NCI-H146 (cell line): Measurements from ENCODE around the gene TXNRD2.

Experiments used
- DNase-seq: peaks from one replicate; lab custom pipeline; 2025; lab: John Stamatoyannopoulos, UW

The TXNRD2 gene

DNA sequence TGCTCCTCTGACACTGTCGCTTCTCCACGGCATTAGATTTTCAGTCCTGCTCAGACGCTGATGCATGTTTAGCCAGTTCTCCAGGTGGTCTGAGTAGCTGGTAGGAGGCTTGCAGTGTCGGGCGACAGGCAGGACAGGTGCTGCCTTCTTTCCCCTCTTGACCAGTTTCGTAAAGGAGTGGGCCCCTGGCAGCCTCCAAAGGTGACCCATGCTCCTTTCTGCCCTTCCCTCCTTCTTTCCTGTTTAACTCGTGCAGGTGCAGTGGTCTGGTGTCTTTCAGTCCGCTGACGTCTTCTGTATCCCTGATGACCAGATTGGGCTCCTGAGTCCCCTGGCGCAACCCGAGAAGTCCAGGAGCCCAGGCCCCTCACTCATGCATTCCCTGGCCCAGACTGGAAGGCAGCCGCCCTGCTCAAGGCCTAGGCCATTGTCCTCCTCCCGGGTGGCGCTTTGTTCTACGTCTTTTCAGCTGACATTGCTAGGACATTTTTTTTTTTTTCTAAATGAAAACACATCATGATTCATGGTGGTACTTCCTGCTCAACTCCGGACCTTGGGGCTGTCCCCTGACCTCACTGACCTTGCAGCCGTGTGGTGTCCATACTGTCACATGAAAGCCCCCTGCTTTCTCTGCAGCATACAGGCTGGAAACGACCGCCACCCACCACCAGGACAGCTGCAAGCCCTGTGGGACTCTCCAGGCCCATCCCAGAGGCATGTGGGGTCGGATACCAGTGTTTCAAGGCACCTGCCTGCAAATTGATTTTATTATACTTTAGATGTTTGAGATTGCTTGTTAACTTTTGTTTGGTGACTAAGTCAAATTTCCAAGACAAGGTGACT is 25.5 kb upstream of the TXNRD2 start:
- DNase-seq: no peak

DNA sequence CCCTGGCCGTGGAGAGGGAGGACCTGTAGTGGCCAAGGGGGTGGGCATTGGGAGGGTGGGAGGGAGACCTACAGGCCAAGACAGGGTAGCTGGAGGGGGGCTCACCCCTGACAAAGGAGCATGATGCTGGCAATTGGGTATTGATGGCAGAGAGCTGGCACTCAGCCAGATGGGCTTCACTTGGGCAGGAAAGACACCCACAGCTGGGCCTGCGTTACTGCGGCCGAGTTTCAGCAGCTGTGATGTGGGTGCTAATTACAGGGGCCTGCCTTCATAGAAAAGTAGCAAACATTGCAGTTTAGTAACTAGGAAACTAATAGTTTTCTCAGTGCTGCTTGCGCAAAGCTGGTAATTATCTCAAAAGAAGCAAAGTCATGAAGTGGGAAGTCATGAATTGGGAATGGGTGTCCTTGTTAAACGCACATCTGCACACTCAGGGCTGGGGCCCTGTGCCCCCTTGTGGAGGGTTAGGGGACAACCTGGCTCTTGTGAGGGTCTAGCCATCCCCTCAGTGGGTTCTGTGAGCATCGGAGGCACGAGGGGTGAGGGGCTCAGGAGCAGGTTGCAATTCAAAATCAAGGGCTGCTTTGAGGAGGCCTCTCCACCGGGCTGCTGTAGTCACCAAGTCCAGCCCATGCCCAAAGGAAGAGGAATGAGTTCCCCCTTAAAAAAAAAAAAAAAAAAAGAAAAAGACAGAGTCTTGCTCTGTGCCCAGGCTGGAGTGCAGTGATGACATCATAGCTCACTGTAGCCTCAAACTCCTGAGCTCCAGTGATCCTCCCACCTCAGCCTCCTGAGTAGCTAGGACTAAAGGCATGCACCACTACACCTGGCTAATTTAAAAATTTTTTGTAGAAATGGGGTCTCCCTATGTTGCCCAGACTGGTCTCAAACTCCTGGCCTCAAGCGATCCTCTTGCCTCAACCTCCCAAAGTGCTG is 24.4 kb upstream of the TXNRD2 start:
- no peak for DNase-seq

DNA sequence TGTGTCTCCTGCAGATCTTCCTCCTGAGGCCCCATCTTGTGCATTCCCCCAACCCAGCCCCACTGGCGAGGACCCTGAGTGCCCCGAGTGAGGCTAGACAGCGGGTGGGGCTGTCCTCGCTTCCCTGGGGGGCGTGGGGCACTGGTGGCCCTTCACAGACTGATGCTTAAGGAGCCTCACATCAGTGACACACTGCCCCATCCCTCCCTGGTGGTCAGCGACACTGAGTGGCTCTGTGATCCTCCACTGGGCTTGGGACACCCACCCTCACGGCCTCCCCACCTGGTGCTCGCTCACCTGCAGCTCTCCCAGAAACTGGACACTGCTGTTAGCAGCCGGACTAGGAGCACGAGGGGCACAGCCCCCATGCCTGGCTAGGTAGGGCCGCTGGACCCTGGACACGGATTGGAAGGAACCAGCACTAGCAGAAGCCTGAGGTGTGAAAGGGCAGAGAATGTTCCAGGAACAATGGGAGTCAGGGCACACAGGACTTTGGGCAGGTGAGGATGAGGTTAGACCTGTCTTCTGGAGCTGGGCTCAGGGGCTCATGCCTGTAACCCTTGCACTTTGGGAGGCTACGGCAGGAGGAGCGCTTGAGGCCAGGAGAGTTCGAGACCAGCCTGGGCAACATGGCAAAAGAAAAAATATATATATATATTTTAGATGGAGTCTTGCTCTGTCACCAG is 23.2 kb upstream of the TXNRD2 start:
- no peak for DNase-seq

DNA sequence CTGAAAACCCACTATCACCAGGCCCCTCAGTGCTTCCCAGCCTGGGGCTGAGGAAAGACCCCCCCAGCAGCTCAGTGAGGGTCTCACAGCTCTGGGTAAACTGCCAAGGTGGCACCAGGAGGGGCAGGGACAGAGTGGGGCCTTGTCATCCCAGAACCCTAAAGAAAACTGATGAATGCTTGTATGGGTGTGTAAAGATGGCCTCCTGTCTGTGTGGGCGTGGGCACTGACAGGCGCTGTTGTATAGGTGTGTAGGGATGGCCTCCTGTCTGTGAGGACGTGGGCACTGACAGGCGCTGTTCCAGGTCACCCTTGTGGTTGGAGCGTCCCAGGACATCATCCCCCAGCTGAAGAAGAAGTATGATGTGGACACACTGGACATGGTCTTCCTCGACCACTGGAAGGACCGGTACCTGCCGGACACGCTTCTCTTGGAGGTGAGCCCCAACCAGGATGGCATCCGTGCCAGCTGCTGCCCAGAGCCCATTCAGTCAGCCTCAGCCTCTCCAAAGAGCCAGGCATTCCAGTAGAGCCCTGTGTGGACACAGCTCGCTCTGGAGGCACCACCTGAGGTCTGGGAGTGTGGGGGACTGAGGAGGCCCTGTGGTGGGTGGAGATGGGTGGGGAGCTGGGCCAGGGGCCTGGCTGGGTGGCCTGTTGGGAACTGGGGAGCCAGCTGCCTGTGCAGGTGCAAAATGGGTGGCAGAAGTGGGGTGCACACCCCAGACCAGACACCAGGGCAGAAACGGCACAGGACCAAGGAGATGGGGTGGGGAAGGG is 22.4 kb upstream of the TXNRD2 start:
- DNase-seq: no peak

DNA sequence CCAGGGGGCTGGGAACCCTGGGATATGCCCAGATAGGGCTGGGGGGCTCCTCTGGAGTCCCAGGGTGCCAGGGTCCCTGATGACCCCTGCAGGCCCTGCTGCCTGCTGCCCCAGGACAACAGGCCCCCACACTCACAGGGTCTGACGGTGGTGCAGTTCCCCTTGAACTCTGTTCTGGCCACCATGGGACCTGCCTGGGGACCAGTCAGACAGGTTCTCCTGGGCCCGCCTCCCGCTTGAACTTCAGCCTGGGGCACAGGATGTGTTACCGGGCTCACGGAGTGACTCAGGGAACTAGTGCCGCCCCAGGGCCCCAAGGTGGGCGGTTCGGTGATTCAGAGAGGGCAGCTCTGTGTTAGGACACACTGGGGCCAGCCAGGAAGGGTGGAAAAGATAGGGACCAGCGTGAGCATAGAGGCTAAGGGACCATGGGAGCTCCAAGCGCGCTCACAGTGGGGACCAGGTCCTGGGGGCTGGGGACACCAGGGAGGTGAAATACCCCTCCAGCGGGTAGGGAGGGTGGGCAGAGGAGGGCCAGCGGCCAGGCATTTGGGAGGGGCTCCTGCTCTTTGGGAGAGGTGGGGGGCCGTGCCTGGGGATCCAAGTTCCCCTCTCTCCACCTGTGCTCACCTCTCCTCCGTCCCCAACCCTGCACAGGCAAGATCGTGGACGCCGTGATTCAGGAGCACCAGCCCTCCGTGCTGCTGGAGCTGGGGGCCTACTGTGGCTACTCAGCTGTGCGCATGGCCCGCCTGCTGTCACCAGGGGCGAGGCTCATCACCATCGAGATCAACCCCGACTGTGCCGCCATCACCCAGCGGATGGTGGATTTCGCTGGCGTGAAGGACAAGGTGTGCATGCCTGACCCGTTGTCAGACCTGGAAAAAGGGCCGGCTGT is 21.5 kb upstream of the TXNRD2 start:
- DNase-seq: no peak

DNA sequence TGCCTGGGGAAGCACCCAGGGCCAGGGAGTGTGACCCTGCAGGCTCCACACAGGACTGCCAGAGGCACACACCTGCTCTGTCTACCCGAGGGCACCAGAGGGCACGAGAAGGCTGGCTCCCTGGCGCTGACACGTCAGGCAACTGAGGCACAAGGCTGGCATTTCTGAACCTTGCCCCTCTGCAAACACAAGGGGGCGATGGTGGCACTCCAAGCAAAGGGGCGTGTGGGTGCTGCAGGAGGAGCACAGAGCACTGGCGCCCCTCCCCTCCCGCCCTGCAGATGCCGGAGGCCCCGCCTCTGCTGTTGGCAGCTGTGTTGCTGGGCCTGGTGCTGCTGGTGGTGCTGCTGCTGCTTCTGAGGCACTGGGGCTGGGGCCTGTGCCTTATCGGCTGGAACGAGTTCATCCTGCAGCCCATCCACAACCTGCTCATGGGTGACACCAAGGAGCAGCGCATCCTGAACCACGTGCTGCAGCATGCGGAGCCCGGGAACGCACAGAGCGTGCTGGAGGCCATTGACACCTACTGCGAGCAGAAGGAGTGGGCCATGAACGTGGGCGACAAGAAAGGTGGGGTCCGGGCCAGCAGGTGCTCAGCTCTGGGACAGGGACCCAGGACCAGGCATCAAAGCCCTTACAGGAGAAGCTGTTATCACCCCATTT is 20.8 kb upstream of the TXNRD2 start:
- DNase-seq: peak; percentile 39

DNA sequence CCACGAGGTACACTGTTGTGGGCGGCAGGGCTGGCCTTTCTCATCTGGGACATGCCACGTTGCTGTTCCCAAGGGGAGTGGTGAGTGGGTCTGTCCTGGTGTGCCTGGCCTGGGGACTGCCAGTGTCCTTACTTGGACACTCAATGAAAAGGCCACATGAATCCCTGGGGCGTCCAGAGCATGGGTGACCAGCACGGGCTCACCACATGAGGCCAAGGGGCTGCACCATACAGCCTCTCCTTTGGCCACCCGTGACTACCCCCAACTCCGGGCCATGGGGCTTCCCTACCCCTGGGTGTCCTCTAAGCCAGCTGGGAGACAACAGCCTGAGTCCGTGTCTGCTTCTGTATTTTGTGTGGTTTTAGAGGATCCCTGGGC is 20.2 kb upstream of the TXNRD2 start:
- no peak for DNase-seq

DNA sequence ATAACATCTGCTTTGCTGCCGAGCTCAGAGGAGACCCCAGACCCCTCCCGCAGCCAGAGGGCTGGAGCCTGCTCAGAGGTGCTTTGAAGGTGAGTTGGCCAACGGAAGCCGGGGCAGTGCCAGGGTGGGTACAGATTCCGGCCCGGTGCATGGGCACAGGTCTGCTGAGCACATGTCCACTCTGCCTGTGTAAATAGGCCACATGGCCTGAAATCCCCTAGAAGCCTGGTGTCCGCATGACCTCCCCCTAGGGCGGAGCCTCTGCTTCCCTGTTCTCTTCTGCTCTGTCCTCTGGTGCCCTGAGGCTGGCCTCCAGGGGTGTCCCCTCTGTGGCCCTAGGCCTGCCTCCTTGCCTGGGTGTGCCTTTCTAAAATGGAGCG is 19.6 kb upstream of the TXNRD2 start:
- no peak for DNase-seq

DNA sequence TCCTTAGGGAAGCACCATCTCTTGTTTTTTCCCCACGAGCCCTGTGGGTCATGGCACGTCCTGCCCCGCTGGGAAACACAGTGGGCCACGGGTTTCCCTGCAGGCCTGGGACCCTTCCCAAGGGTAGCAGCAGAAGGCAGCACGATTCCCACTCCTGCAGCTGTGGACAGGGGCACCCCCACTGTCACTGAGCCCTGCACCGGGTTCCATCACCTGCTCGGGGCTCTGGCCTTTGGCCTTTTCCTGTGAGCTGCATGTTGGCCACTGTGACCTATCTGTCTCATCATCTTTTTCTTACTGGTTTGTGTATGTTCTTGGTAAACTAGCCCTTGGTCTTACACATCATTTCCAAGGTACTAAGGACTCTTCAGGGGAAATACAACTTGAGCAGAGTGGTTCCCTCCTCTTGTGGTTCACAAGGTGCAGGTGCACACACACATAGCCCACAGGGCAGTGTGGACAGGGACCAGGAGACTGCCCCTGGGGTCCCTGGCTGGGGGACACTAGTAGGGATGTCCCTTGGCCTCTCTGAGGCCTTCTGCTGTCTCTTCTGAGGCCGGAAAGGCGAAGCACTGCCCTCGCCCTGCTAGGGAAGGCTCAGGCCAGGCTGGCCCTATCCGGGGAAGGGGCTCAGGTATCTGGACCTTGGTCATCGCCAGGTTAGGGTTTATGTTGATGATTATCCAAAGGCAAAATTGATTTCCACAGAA is 19.0 kb upstream of the TXNRD2 start:
- DNase-seq: no peak

DNA sequence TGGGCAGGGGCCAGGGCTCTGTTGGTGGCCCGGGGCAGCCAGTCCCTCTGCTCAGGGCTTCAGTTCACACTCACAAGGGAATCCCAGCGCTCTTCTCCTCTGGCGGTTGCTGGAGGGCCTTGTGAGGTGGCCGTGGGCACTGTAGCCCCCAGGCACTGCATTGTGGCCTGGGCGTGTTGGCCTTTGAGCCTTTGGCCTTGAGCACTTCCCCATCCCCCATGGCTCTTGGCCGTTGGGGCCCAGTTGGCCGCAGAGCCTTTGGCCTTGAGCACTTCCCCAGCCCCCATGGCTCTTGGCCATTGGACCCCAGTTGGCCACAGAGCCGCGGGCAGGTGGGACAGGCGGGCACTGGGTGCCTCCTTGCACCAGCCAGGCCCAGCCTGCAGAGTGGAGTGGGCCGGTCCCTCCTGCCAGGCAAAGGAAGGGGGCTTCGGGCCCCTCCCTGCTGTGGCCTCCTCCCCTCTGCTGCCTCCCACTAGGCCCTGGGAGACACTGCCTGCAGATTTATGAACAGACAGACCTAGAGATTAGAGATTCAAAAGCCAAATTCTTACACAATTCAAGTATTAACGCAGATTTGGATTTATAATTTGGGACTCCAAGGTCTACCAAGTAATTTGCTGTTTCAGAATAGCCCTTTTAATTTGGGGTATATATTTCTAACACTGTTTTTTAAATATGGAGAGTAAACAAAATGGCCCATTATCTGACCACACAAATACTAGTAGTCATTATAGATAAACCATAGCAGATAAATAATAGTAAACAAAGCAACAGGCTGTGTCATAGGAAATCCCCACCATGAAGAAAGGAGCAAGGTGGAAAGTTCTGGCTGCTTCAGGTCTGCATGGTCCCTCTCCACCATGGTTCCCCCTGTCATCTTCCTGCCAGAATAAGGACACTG is 18.2 kb upstream of the TXNRD2 start:
- no peak for DNase-seq

DNA sequence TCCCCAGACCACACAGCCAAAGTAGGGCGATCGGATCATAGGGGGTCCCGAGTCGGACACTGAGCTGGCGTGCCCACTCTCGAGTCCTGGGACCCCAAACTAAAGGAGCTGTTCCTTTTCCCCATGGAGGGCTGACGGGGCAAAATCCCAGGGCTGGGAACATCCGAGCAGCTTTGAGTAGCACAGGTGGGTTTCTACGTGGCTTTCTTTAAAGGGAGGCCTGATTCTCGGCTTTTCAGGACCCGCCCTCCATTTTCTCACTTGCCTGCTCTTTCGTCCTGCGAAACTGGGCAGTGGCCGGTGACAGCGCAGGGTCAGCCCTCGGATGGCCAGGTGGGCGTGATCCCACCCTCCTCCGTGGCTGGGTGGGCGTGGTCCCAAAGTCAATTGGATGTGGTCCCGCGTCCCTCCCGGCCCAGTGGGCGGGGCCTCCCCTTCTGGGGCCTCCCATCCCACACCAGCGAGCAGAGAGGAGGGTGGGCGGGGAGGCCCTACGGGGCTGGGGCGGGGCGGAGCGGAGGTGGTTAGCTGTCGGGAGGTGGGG is 17.5 kb upstream of the TXNRD2 start:
- no peak for DNase-seq

DNA sequence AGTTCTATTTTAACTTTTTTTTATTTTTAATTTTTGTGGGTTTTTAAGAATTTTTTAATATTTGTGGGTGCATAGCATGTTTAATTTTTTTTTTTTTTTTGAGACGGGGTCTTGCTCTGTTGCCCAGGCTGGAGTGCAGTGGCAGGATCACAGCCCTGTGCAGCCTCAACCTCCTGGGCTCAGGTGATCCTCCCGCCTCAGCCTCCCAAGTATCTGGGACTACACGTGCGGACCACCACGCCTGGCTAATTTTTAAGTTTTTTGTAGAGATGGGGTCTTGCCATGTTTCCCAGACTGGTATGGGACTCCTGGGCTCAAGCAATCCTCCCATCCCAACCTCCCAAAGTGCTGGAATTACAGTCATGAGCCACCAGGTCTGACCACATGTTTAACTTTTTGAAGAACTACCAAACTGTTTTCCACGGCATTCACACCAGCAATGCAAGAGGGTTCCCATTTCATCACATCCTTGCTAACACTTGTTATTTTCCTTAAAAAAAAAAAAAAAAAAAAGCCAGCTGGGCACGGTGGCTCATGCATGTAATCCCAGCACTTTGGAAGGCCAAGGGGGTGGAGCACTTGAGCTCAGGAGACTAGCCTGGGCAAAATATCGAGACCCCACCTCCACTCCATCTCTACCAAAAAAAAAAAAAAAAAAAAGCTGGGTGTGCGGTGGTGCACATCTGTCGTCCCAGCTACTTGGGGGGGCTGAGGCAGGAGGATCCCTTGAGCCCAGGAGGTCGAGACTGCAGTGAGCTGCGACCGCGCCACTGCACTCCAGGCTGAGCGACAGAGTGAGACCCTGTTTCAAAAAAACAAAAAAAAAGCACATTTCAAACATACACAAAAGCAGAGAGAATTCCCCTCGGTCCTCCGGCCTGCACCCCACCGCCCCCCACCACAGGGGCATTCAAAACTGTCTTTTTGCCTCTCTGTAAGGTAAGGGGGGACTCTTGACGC is 16.7 kb upstream of the TXNRD2 start:
- no peak for DNase-seq

DNA sequence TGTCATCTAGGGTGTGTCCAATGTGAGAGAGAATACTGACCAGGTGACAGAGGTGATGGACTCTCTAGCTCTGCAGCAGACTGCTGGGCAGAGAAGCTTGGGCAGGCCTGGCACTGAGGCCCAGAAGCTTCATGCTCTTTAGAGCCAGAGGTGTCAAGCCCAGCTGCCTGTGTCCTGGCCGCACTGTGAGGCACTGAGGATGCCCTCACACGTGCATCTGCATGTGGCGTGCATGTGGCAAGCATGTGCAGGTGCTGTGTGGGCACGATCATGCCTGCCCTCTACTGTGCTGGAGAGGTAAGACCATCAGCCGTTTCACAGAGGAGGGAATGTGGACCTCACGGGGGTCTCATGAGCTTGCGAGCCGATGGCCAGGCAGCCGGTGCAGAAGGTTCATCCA is 15.8 kb upstream of the TXNRD2 start:
- DNase-seq: no peak

DNA sequence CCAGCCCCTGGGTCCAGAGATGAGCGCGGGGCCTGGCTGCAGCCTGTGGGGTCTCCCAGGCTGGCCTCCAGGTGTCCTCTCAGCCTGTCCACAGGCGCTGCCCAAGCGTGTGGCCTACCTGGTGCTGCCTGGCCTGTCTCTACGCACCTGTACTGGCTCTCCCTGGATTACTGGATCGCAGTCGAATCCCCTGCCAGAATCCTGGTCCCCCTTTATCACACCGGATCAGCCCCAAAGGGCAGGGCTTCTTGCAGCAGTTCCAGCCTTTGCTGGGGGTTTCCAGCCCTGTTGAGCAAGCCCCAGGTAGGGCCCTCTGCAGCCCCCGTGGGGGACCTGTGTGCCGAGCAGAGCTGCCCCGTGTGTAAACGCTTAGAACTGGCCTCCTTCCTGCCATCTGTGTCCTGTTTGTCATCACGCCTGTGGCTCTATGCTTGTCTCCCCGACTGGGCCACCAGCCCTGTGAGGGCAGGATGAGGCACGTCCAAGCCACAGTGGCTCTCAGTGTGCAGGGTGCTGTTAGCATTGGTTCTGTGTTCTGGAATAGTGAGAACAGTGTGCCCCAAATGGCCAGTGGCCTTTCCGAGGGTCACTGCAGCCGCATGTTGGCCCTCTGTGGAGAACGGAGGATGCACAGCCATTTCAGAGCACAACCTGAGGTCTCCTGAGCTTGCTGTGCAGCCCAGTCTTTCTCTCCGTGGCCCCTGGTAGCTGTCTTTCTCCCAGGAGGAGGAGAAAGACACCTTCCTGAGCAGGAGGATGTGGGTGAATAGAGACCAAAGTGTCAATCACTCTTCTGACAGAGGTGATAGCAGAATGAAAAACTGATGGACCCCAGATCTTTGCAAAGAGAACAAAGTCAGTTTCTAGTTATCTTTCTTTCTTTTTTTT is 13.9 kb upstream of the TXNRD2 start:
- no peak for DNase-seq

DNA sequence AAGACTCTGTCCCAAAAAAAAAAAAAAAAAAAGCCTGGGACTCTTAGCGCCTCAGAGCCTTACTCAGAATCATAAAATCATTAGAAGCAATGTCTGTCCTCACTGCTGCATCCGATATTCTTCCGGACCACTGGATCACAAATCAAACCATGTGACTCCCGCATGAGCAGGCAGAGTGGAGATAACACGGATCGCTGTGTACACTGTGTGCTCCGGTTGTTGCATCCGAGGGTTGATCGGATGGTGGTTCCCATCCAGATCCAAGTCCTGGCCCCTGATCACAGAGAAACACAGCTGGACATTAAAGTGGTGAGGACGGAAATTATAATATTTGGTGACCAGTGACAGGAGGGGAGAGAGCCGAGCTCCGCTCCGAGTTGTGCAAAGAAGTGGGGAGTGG is 9.7 kb upstream of the TXNRD2 start:
- DNase-seq: no peak
